8988T (cell line): Measurements from ENCODE around the gene MICOS13.

Experiments
- DNase-seq: peaks from one replicate; pipeline ENCODE4 v3.0.0; 2011

MICOS13 gene

DNA sequence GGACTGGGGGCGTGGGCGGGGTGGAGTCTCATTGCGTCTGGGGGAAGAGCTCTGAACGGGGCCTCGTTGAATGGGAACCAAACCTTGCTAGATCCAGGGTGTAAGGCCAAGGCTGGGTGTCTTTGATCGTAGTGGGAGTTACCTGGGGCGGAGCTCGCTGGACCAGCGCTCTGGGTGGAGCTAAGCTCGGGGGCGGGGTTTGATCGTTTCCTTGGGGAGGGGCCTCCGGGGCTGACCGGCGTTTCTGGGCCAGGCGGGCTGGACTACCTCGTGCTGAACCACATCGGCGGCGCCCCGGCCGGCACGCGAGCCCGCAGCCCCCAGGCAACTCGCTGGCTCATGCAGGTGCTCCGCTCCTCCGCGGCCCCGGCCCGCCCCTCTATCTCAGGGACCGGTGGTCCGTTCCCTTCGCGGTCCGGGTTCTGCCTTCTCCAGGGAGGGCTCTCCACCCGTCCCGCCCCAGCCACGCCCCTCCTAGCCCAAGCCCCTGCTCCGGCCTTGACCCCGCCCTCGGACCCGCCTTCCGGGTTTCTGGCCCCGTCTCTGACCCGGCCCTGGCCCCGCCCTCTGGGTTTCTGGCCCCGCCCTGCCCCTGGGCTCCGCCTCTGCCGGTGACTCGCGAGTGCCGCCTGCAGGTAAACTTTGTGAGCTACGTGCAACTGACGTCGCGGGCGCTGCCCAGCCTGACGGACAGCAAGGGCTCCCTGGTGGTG, 6.5 kb upstream of the MICOS13 start:
- DNase-seq, result peak; percentile 97

DNA sequence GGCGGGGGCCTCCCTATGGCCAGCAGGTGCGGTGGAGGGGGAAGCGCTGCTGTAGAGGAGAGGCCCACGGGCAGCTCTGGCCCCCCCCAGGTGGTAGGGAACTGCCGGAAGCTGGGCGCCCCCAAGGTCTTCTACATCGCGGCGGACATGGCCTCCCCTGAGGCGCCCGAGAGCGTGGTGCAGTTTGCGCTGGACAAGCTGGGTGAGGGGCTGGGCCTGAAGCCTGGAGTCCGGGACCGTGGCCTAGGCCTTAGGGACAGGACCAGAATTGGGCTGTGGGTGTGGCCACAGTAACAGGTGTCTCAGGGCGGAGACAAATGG, 6.0 kb upstream of the MICOS13 start:
- DNase-seq, result no peak

GRCh38 chr19:5684694-5685430, 4.5 kb upstream of the MICOS13 start:
- DNase-seq, result no peak

DNA sequence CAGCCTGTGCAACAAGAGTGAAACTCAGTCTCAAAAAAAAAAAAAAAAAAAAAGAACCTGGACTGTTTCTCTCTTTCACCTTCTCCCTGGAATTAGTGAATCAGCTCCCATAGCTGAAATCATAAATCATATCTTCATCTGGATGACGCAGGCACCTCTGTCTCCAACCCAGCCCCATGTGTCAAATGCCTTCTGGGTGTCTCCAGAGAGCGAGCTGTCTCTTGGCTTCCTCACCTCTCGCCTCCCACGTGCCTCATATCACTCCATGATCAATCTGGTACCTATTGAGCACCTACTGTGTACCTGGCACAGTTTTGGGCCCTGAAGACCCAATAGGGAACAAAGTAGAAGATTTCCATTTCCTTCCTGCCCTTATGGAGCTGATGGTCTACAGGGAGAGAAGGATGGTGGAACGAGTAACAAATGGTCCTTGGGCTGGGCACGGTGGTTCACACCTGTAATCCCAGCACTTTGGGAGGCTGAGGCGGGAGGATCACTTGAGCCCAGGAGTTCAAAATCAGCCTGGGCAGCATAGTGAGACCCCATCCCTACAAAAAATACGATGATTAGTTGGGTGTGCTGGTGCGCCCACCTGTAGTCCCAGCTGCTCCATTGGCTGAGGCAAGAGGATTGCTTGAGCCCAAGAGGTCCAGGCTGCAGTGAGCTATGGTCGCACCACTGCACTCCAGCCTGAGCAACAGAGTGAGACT, 3.0 kb upstream of the MICOS13 start:
- no peak for DNase-seq

DNA sequence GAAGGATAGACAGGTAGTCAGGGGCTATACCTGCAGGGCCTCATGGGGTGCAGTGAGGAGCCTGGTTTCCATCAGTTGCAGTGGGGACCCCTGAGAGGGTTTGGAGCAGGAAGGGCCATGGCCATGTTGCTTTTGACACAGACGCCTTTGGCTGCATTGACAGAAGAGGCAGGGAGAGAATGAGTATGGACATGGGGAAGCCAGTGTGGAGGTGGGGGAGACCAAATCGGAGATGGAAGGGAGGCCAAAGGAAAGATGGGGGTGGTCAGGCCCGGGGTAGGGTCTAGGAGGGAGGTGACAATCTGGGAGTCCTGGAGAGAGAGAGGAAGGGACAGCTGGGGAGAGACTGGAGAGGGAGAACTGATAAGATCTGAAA, 1.8 kb upstream of the MICOS13 start:
- no peak for DNase-seq

DNA sequence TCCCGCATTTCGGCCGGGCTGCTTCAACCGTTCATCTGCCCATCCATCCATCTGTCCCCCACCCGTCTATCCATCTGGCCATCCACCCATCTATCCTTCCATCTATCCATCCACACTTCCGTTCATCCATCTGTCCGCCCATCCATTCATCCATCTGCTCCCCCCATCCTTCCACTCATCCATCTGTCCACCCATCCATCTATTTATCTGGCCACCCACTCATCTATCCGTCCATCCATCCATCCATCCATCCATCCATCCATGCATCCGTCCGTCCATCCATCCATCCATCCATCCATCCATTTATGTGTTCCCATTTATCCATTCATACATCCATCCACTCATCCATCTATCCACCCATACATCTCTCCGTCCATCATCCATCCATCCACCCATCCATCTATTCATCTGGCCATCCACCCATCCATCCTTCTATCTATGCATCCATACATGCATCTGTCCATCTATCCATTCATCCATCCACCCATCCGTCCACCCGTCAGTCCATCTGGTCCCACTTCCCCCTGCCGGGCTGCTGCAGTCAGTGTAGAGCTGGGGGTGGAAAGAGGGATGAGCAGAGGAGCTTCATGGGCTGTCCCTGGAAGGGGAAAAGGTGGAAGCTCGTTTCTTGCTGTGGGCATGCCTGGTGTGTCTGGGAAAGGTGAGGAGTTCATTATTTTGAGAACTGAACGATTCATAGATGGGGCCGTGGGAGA, 1.2 kb upstream of the MICOS13 start:
- no peak for DNase-seq

- no peak for DNase-seq
Observed at GRCh38 chr19:5680084-5680436, 256 bp downstream of the MICOS13 start.

GRCh38 chr19:5679289-5680083, 830 bp downstream of the MICOS13 start:
- DNase-seq, result no peak

DNA sequence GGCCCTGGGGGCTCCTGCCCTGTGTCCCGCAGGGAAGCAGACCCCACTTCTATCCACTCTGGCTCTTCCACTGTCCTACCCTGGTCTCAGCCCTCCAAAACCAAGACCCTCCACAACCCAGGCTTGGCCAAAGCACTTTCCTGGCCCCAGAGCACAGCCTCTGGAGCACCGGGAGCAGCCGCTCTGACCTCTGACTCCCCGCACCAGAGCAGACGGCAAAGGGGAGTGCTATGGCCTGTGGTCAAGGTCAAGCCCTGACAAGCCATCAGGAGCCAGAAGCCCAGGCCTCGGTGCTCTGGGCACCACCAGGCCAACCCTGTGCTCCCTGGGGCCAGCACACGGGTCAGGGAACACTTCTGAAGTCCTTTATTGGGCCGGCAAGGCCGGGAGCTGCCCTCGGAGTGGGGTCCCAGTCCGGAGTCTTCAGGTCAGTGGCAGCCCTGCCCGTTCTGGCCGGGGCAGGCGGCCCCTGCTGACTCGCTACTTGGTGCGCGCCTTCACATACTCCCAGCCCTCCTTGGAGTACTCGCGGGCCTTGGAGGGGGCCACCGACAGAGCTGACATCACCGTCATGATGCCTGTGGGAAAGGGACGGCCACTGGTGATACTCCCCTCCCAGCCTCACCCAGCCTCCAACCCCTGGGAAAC, 2.1 kb downstream of the MICOS13 start:
- no peak for DNase-seq

DNA sequence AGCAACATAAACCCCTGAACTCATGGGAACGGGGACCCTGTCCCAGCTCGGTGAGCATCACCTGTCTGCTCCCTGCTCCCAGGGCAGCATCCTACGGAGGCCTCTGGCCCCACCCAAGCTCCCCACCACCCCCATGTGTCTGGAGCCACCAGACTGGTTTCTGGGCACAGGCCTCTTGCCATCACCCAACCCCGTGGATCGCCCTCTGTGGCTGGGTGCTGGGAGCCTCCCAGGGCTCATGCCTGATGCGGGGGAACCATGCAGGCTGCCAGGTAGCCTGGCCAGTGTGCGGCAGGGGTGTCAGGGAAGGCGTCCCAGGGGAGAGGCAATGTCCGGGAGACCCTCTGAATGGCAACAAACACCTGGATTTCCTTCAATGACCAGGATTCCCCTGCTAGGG, 2.7 kb downstream of the MICOS13 start:
- DNase-seq, result no peak

DNA sequence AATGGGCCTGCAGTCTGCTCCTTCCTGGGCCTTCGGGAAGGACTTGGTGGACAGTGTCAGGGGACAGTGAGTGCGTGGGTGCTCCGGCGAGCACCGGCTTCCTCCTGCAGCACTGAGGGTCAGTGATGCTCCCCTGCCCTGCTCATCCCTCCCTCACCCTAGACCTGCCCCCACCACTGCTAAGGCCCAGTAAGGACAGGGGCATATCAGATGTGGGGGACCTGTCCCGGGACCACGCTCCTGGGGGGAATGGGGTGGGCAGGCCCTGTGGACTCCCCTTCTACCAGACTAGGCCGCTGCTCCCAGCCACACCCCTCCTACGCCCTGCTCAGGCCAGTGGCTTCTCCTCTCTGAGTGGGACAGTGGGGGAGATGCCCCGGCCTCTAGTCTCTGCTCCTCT, 3.2 kb downstream of the MICOS13 start:
- no peak for DNase-seq

DNA sequence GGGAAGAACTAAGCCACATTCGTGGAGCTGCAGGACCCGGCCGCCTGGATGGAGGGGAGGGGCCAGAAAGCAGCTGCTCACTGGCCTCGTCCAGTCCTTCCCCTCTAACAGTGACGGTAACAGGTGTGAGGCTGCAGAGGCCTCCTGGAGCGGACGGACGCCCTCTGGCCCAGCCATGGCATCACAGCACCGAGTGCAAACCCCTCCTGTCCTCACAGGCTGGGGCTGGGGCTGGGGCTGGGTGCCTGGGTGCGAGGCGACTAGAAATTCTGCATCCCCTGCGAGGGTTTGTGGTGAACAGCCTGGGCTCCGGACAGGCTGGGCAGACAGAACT, 3.6 kb downstream of the MICOS13 start:
- no peak for DNase-seq

DNA sequence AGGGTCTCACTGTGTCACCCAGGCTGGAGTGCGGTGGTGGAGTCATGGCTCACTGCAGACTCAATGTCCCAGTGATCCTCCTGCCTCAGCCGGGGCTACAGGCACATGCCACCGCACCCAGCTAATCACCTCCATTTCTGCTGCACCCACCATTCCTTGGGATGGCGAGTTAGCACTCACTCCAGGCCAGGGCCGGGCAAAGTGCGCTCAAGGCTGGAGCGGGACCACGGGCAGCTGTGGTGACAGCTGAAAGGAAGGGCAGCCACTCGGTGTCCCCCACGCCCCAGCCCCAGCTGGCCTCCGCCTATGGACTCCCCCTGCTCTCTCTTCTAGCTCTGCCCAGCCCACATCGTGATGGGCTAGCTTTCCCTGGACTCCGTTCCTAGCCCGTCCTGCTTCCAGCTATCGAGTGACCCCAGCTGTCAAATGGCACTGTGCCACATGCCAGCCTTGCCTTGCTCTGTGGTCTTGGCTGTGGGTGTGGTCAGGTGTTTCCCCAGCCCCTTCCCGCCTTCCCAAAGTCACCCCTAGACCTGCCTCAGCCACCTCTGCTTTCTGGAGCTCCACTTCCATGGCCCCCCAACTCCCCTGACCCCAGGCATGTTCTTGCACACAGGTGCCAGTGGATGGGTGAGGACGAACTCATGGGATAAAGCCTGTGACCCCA, 4.1 kb downstream of the MICOS13 start:
- no peak for DNase-seq

DNA sequence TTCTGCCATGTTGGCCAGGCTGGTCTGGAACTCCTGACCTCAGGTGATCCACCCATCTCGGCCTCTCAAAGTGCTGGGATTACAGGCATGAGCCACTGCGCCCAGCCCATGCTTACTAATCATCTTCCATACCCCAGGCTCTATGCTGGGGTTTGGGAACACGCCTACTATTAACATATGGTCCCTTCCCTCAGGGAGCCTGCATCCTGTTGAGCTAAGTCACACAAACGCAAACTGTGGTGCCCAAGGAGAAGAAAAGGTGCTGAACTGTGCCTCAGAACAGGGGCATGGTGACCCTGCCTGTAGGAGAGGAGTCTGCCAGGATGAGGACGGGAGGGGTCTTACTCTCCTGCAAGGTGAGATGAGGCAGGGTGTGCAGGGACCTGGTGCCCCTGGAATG, 5.6 kb downstream of the MICOS13 start:
- no peak for DNase-seq

GRCh38 chr19:5673752-5674151, 6.6 kb downstream of the MICOS13 start:
- no peak for DNase-seq

DNA sequence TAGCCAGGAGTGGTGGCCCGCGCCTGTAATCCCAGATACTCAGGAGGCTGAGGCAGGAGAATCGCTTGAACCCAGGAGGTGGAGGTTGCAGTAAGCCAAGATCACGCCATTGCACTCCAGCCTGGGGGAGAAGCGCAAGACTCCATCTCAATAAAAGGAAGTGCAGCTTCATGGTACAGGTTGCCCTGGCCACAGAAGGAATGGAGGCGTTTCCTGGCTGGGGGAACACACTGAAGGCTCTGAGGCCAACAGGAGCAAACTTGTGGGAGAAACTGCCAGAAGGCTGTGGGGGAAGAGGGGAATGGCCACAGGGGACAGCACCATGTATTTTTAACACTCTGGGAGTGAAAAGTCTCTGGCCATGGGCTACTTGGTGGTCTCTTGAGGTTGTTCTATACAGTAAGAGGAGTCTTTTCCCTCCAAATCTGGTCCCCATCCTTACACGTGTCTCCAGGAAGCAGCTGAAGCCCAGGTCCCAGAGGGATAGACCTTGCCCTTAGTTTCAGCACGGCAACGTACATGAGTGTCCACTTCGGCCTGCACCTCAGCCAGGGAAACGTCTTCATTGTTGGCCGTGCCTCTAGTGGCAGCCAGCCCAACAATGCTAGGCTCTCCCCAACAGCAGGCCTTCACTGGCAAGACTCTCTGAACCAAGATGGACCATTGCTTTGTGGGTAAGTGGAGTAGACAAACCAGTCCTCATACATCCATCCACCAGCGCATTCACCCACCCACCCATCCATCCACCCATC, 7.4 kb downstream of the MICOS13 start:
- no peak for DNase-seq

GRCh38 chr19:5671600-5671999, 8.7 kb downstream of the MICOS13 start:
- no peak for DNase-seq

DNA sequence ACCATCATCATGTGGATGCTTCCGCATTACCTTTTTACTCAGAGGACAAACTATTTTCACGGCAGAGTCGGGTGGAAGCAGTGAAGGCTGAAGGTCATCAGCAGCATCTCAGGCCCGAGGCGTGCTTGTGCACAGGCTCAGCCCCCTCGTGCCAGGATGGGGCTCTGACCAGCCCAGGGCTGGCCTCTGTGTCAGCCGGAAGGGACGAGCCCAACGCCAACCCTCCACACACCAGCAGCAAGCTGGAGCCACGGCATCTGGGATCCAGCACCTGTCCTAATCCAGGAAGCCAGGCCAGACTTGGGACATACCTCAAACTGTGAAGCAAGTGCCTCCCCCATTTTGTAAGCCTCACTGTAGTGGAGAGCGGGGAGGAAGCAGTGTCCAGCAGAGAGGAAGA, 11.1 kb downstream of the MICOS13 start:
- DNase-seq, result no peak

DNA sequence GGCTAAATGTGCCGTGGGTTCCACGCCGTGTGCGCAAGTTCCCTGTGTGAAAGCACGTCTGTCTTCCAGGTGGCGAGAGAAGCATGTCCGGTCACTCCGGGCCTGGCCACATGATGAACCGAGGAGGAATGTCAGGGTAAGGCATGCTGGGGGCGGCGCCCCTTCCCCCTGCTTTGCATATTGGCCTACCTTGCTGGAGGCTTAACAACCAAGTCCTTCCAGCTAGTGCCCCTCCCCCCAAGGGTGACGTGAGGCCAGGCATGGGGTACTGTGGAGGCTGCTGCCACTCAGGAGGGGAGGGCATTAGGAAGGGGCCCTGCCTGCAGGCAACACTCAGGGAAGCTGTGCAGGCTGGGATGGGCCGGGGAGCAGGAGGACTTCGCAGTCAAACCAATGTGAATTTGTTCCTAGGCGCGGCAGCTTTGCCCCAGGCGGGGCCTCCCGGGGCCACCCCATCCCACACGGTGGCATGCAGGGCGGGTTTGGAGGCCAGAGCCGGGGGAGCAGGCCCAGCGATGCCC, 12.5 kb downstream of the MICOS13 start:
- no peak for DNase-seq

DNA sequence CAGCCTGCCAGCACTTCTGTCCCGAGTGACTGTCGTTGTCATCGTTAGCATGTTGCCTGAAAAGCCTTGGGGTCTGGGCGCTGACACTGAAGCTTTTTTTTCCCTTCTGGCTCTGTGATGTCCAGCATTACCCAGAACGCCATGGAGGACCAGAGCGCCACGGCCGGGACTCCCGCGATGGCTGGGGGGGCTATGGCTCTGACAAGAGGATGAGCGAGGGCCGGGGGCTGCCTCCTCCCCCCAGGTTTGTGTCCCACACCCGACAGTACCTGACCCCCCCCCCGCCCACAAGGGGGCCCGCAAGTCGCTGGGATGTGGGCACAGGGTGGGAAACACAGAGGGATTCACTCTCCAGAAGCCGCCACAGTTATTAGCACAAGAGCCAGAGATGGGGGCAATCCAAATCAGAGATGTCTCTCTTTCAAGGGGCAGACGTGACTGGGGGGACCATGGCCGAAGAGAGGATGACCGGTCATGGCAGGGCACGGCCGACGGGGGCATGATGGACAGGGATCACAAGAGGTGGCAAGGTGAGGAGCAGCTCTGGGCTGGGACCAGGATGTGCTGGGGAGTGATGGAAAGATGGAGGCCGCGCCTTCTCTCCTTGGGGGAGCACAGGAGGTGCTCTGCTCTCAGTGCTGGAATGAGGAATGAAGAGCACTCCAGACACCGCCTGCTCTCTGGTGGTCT, 13.2 kb downstream of the MICOS13 start:
- DNase-seq, result no peak
